Neural cell (in vitro differentiated cells): ENCODE measurements around the gene NOC3L. TPM values are rescaled to one million over a fixed set of nuclear protein-coding genes. Genes with fewer than 3 reads are reported as not detected.

Experiments
- H2AFZ ChIP-seq: fragments of 200-600, 300-800 bp; sonication (generic), shearing (Covaris generic); 2 replicates; pipeline ENCODE4 v1.6.0; 2014; ENCODE audit warnings: low read depth, mild to moderate bottlenecking, antibody characterized with exemption, low read length, moderate library complexity
- H3F3A ChIP-seq: fragments of 200-600 bp; shearing (Covaris generic); 2 replicates; pipeline ENCODE4 v1.6.1; 2016; ENCODE audit warnings: mild to moderate bottlenecking, moderate library complexity, mixed read lengths, antibody characterized with exemption, low read length; ENCODE audit not compliant: insufficient read depth, poor library complexity, severe bottlenecking
- H3K27ac ChIP-seq: fragments of 200-600, 300-800 bp; sonication (generic), shearing (Covaris generic); 2 replicates; pipeline ENCODE4 v1.5.1; 2014; ENCODE audit warnings: mild to moderate bottlenecking, low read length, moderate library complexity
- H3K27me3 ChIP-seq: fragments of 300-800, 200-600 bp; sonication (generic), shearing (Covaris generic); 2 replicates; pipeline ENCODE4 v1.6.0; 2014; ENCODE audit warnings: mild to moderate bottlenecking, low read depth, low read length, moderate library complexity; ENCODE audit not compliant: insufficient read depth
- H3K36me3 ChIP-seq: fragments of 300-800, 200-600 bp; sonication (generic), shearing (Covaris generic); 2 replicates; pipeline ENCODE4 v1.5.1; 2014; ENCODE audit warnings: mild to moderate bottlenecking, antibody characterized with exemption, low read length, moderate library complexity; ENCODE audit not compliant: insufficient read depth
- H3K4me2 ChIP-seq: fragments of 300-800, 200-600 bp; sonication (generic), shearing (Covaris generic); 2 replicates; pipeline ENCODE4 v1.6.0; 2014; ENCODE audit warnings: mild to moderate bottlenecking, low read length
- H3K4me3 ChIP-seq: fragments of 300-800, 200-600 bp; sonication (generic), shearing (Covaris generic); 2 replicates; pipeline ENCODE4 v1.5.1; 2014; ENCODE audit warnings: mild to moderate bottlenecking, low read length, moderate library complexity
- H3K79me2 ChIP-seq: fragments of 200-600 bp; shearing (Covaris generic); replicated peaks from 2 replicates; pipeline ENCODE4 v1.6.0; 2014; ENCODE audit warnings: mild to moderate bottlenecking, low read length, moderate library complexity; ENCODE audit not compliant: insufficient read depth
- H3K9ac ChIP-seq: fragments of 300-800, 200-600 bp; sonication (generic), shearing (Covaris generic); 2 replicates; pipeline ENCODE4 v1.6.1; 2016; ENCODE audit warnings: mild to moderate bottlenecking, low read length, mixed read lengths
- H3K9me2 ChIP-seq: fragments of 200-600 bp; shearing (Covaris generic); 2 replicates; pipeline ENCODE4 v1.6.1; 2016; ENCODE audit warnings: mild to moderate bottlenecking, low read length, mixed read lengths; ENCODE audit not compliant: insufficient read depth
- H3K9me3 ChIP-seq: fragments of 200-600, 300-800 bp; sonication (generic), shearing (Covaris generic); 2 replicates; pipeline ENCODE4 v1.6.1; 2016; ENCODE audit warnings: mild to moderate bottlenecking, mixed run types, low read length, moderate library complexity, mixed read lengths
- H4K20me1 ChIP-seq: fragments of 200-600 bp; shearing (Covaris generic); 2 replicates; pipeline ENCODE4 v1.6.1; 2016; ENCODE audit warnings: mild to moderate bottlenecking, mixed run types; ENCODE audit not compliant: insufficient read depth
- CTCF ChIP-seq: fragments of 450-650 bp; IDR thresholded peaks from 2 replicates; pipeline ENCODE4 v1.5.1; 2014; ENCODE audit warnings: antibody characterized with exemption, mild to moderate bottlenecking, moderate library complexity; ENCODE audit not compliant: poor library complexity, severe bottlenecking
- EP300 ChIP-seq: fragments of 450-650 bp; conservative IDR thresholded peaks from 2 replicates; pipeline ENCODE4 v1.6.1; 2014; ENCODE audit warnings: antibody characterized with exemption, mild to moderate bottlenecking, moderate library complexity; ENCODE audit not compliant: poor library complexity, severe bottlenecking
- EZH2 ChIP-seq: fragments of 200-600, 300-800 bp; shearing (Covaris generic), sonication (generic); IDR thresholded peaks from 2 replicates; pipeline ENCODE4 v1.6.1; 2014; ENCODE audit warnings: antibody characterized with exemption, low read length, borderline replicate concordance, mild to moderate bottlenecking; ENCODE audit not compliant: insufficient read depth, poor library complexity, severe bottlenecking
- MXI1 ChIP-seq: fragments of 450-650 bp; conservative IDR thresholded peaks from 2 replicates; pipeline ENCODE4 v1.6.1; 2014; ENCODE audit warnings: antibody characterized with exemption, mild to moderate bottlenecking; ENCODE audit not compliant: poor library complexity, severe bottlenecking
- POLR2AphosphoS5 ChIP-seq: IDR thresholded peaks from 2 replicates; pipeline ENCODE4 v1.6.1; 2012
- RAD21 ChIP-seq: fragments of 450-650 bp; conservative IDR thresholded peaks from 2 replicates; pipeline ENCODE4 v1.6.1; 2014; ENCODE audit warnings: antibody characterized with exemption, mild to moderate bottlenecking, moderate library complexity
- REST ChIP-seq: IDR thresholded peaks from 2 replicates; pipeline ENCODE4 v1.6.1; 2012; ENCODE audit warnings: borderline replicate concordance
- SMC3 ChIP-seq: fragments of 450-650 bp; conservative IDR thresholded peaks from 2 replicates; pipeline ENCODE4 v1.6.1; 2014; ENCODE audit warnings: antibody characterized with exemption, mild to moderate bottlenecking, moderate library complexity; ENCODE audit not compliant: poor library complexity
- TAF1 ChIP-seq: IDR thresholded peaks from 2 replicates; pipeline ENCODE4 v1.6.1; 2012; ENCODE audit warnings: low read depth
- polyA plus RNA-seq: library from polyadenylated mRNA; depleted of rRNA; stranded (reverse); fragments of >200 nt; gene quantifications from 2 replicates; pipeline ENCODE4 v1.2.3, GENCODE V29; 2014

Gene NOC3L
- polyA plus RNA-seq, 1 donor from 2014 or later, result 8.3 TPM

GRCh38 chr10:94376865-94377264, 14.1 kb upstream of the NOC3L start:
- H4K20me1 ChIP-seq, result no peaks in the 10 kb centered on the region
- H3K36me3 ChIP-seq, result no peaks in the 10 kb centered on the region
- TF ChIP-seq RAD21, result no peak
- no peak for TF ChIP-seq EP300
- no peak for TF ChIP-seq MXI1
- TF ChIP-seq EZH2, result no peak
- no peak for TF ChIP-seq POLR2AphosphoS5
- TF ChIP-seq SMC3, result no peak
- TF ChIP-seq REST, result no peak
- TF ChIP-seq CTCF, result no peak
- no peak for TF ChIP-seq TAF1
- H3K27ac ChIP-seq, result no peak overlapping the region
- no peaks in the 10 kb centered on the region for H3F3A ChIP-seq
- H3K9ac ChIP-seq, result no peak overlapping the region
- no peaks in the 10 kb centered on the region for H3K9me3 ChIP-seq
- no peaks in the 10 kb centered on the region for H3K79me2 ChIP-seq
- no peak overlapping the region for H2AFZ ChIP-seq
- H3K4me2 ChIP-seq, result no peak overlapping the region
- H3K9me2 ChIP-seq, result no peaks in the 10 kb centered on the region
- no peaks in the 10 kb centered on the region for H3K27me3 ChIP-seq
- no peak overlapping the region for H3K4me3 ChIP-seq

- TF ChIP-seq TAF1, result no peak
- no peak for TF ChIP-seq SMC3
- TF ChIP-seq EZH2, result no peak
- no peak for TF ChIP-seq CTCF
Measured at GRCh38 chr10:94375374-94375773, 12.6 kb upstream of the NOC3L start.

More at GRCh38 chr10:94375374-94375773, 12.6 kb upstream of the NOC3L start:
- Histone ChIP-seq H4K20me1 (no peaks in the 10 kb centered on the region), H2AFZ (no peak overlapping the region), H3K9me2 (no peaks in the 10 kb centered on the region), H3K79me2 (no peaks in the 10 kb centered on the region), H3K4me3 (no peak overlapping the region), H3K27ac (no peak overlapping the region), H3K27me3 (no peaks in the 10 kb centered on the region), H3K36me3 (no peaks in the 10 kb centered on the region), H3K9ac (no peak overlapping the region), H3K9me3 (no peaks in the 10 kb centered on the region), H3F3A (no peaks in the 10 kb centered on the region), H3K4me2 (no peak overlapping the region)
